ENCODE data around the gene CILP.

CILP gene

GRCh38 chr15:65156692-65157091, 54.6 kb downstream of the CILP start:
- no peak for TF ChIP-seq JUND (IDR thresholded peaks at IDR 0.05; ENCODE audit: low read depth)
- no peak for DNase-seq (ENCODE audit: low read depth in 1 of 2, low spot score in 1 of 2)
- in situ Hi-C loops (cut with HindIII; ENCODE audit: low pct_unique_long_range_greater_than_20kb, low sequenced_read_pairs), result no loop called here

- no peak for TF ChIP-seq JUND (IDR thresholded peaks at IDR 0.05; ENCODE audit: low read depth)
- no peak for DNase-seq (ENCODE audit: low read depth in 1 of 2, low spot score in 1 of 2)
- in situ Hi-C loops (cut with HindIII; ENCODE audit: low pct_unique_long_range_greater_than_20kb, low sequenced_read_pairs), result no loop called here
Observed at GRCh38 chr15:65154720-65155119, 56.6 kb downstream of the CILP start.

GRCh38 chr15:65147902-65148301, 63.4 kb downstream of the CILP start:
- TF ChIP-seq JUND (IDR thresholded peaks at IDR 0.05; ENCODE audit: low read depth), result no peak
- no peak for DNase-seq (ENCODE audit: low read depth in 1 of 2, low spot score in 1 of 2)
- in situ Hi-C loops (cut with HindIII; ENCODE audit: low pct_unique_long_range_greater_than_20kb, low sequenced_read_pairs), result no loop called here

DNA sequence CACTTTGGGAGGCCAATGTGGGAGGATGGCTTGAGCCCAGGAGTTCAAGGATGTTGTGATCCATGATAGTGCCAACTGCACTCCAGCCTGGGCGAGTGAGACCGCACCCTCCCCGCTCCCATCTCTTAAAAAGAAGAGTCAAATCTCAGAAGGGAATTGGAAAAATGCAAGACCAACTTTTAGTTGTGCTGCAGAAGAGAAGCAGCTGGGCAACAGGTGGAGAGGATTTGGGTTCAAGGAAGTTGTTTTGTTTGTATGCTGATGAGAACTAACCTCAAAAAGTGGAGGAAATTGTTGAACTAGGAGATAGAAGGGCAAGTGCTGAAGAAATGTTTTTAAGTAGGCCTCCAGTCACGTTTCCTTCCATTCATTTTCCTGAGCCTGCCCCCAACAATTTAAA, 64.8 kb downstream of the CILP start:
- in situ Hi-C loops (cut with HindIII; ENCODE audit: low pct_unique_long_range_greater_than_20kb, low sequenced_read_pairs), result no loop called here
- no peak for TF ChIP-seq JUND (IDR thresholded peaks at IDR 0.05; ENCODE audit: low read depth)
- no peak for DNase-seq (ENCODE audit: low read depth in 1 of 2, low spot score in 1 of 2)

Measured in T47D (cell line).